GM23248 (cell line): ENCODE data around the gene ANKDD1A.

ENCODE experiments used
- EZH2 ChIP-seq: fragments of 200-600 bp; sonication (generic); IDR thresholded peaks from 2 replicates; pipeline ENCODE4 v1.6.1; 2018; ENCODE audit warnings: antibody characterized with exemption, mild to moderate bottlenecking; ENCODE audit not compliant: insufficient read depth, poor library complexity, severe bottlenecking
- EZH2phosphoT487 ChIP-seq: fragments of 200-600 bp; sonication (generic); IDR thresholded peaks from 2 replicates; pipeline ENCODE4 v1.6.1; 2018; ENCODE audit warnings: antibody characterized with exemption, moderate library complexity, mild to moderate bottlenecking, low read depth; ENCODE audit not compliant: insufficient read depth

DNA sequence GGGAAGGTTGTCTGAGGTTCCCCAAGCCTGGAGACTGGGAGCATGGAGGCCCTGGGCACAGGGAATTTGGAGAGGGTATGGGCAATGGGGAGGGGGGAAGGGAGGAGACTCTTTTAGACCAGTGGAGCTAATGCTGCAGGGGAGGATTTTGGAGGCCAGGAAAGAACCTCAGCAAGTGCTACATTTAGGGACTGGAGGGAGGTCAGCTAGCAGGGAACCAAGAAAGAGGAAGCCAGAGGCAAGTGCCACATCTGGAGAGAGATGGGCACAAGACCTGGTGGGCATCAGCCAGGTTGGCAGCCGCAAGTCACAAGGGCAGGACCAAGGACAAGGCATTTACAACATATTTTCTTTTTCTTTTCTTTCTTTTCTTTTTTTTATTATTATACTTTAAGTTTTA is 49.3 kb upstream of the ANKDD1A start:
- TF ChIP-seq EZH2 (no peak), EZH2phosphoT487 (no peak)
